NCI-H748 treated with DMSO at 0.1 percent for 48 hours (cell line): ENCODE measurements around the gene ADH7.

Experiments used
- DNase-seq: peaks from one replicate; lab custom pipeline; 2025; lab: John Stamatoyannopoulos, UW

ADH7 gene

DNA sequence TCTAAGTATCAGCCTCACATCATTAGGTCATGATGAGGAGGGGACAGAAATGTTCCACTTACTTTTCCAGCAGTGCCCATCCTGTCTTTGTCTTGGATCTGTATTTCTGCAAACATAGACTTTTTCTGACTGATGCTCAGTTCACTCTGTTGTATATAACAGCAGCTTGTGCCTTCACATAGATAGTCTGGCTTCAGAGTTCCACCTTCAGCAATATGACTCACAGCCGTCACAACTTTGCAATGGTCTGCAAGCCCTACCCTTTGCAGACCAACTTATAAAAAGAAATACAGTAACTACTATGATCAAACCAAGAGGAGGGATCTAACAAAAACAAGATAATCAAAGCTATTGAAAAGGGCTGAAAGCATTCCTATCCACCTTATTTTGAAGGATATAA is at the start of gene ADH7:
ADH7 (minus strand) TSS at position 189 of the 400 bp plus-strand sequence; CDS start at position 80, 109 bp downstream.
- no peak for DNase-seq

DNA sequence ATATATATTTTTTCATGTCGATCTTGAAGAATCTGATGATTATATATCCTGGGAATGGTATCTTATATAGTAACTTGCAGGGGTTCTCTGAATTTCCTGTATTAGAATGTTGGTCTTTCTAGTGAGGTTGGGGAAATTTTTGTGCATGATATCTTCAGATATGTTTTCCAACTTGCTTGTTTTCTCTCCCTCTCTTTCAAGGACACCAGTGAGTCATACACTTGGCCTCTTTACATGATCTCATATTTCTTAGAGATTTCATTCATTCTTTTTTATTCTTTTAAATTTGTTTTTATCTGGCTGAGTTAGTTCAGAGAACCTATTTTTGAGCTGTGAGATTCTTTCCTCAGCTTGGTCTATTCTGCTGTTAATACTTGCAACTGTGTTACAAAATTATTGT is 48.5 kb upstream of the ADH7 start:
- DNase-seq: no peak

- no peak for DNase-seq
Observed at GRCh38 chr4:99473131-99473530, 38.0 kb upstream of the ADH7 start.

GRCh38 chr4:99471896-99472295 is 36.8 kb upstream of the ADH7 start:
- no peak for DNase-seq

DNA sequence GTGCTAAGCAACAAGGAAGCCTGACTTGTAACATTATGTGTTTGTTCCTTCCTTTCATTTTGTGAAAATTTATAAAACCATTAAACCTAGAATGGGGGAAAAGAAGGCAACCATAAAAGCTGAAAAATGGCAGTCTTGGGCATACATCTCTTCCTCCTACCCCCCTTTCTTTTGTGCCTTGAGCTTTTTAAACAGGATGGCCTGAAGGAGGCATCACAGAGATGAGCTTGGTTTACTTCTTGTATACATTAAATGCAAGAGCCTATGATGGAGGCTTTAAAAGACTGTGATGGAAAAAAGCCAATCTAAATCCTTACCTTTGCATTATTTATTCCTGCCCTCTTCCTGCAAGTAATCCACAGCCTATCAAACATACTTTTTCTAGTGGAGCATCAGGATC is 36.2 kb upstream of the ADH7 start:
- DNase-seq: no peak

GRCh38 chr4:99468889-99469288 is 33.7 kb upstream of the ADH7 start:
- no peak for DNase-seq

GRCh38 chr4:99467887-99468286 is 32.7 kb upstream of the ADH7 start:
- no peak for DNase-seq

- DNase-seq: no peak
Observed at GRCh38 chr4:99463566-99463965, 28.4 kb upstream of the ADH7 start.

DNA sequence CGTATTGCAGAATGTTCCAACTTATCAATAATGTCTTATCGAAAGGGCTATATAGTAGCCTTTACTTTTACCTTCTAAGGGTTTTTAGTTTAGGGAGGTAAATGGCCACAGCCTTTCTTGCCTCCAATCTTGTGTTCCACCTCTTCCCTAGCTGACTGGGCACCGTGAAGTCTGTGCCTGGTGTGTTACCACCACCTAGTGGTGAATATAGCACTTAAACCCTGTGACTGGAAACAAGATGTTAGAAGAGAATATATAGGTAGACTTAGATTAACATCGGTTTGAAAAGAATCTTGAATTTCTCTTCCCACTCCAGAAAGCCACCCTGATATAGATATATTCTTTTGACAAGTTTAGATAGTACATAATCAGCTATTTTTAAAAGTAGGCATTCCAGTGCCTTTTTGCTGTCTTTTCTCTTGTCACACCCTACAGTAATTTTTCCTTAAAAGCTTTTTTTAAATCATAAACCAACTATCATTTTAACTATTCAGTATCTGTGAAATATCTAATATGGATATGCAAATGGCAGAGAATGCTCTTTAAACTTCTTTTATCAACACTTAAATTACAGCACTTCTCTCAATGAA is 27.8 kb upstream of the ADH7 start:
- DNase-seq: peak; percentile 26

DNA sequence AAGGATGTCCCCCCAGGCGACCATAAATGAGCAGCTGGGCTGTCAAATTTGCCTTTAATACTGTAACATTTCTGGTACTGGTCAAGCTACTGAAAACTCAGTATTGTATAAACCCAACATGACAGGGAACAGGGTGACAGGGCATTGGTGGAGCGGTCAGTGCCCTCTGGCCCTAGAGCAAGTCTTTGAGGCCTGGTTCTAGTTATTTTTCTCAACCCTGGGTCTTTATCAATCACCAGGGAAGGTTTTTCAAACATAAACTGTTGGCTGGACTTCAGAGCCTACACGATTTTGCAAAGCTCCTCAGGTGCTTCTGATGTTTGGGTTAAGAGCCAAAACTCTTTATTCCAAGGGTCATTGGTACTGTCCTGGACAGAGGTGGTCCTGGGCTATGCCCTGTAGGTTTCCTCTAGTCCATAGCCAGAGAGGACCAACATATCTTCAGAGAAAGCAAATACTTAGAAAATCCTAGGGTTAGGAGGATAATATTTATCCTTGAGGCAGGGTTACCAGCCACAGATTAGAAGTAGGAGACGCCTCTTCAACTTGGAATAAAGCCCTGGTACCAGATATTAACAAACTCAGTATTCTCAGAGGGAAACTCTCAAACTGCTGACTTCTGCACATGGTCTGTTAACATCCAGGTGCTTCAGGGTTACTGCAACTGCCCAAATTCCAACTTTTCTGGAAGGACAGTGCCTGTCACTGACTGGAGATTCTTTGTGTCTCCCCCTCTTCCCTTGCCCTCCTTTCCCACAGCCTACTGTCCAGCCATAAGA is 26.7 kb upstream of the ADH7 start:
- DNase-seq: no peak

DNA sequence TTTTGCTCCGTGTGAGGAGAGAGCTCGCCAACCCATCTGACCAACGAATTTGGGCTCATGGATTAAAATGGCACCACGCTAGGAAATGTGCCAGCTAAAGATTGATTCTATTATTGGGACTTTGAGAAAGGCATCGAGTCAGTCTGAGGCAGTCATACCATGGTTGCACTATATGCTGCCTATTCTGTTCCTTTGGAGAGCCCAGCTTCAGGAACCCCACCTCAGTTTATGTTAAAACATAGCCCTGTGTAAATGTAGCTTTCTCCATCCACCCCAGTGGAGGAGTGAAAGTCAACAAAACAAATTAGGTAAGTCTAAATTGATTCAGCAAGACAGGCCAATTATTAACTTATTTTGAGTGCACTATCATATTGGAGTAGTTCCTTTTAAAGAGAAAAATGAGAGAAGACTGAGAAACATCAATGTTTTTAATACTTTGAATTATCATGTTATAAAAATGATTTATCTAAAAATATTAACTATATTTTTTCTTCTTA is 24.5 kb upstream of the ADH7 start:
- DNase-seq: no peak

DNA sequence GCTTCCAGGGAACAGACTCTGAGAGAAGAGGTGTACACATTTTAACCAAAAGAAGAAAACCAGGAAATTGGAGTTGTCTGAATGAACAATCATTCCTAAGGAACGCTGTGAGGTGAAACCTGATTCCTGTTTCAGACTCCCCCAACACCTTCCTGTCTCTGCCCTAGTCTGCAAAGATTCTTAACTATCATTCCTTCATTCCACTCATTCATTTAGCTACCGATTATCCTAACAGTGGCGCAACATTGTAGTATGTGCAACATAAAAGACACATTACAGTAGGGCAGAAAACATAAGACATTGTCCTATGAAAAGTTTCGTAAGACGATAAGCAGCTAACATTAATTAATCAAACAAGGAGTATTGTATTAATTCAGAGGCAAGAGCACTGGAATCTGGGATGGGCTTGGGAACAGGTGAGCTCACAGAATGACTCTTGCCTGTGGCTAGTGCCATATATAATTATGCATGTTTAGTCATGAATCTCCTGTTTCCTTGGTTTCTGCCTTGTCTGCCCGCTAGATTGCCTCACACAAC is 23.8 kb upstream of the ADH7 start:
- DNase-seq: no peak

DNA sequence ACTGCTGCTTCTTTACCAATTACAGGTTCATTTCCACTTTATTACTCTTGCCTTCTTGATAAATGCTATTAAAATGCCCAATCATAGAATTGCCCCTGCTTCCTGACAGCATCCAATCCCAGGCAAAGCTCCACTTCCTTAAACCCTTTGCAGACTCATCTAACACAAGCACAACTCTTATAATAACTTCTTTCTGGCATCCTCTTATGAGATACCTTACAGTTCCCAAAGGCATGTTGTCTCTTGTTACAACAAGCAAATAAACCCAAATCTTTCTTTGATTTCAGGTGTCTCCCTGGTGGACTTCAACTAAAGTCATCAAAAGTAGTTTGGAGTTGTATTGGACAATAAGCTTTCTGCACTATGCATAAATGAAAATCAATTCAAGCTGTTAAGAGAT is 22.5 kb upstream of the ADH7 start:
- DNase-seq: no peak

GRCh38 chr4:99457270-99457669 is 22.1 kb upstream of the ADH7 start:
- DNase-seq: no peak

DNA sequence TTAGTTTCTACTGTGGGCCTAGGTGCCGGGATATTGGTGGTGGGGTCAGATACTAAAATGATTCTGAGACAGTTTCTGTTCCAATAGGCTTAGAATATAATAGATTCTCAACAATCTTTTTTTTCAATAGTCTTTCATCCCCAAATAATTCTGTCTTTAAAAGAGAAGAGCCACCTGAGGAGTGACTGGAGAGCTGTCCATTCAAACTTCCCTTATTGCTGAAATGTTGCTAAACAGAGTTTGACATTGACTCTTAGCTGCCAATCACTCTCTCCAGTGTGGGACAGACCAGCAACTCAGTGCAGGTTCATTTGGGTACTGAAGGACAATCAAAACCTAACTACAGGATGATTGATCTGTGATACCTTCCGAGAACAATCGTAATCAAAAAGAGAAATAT is 12.4 kb upstream of the ADH7 start:
- DNase-seq: no peak

- no peak for DNase-seq
Observed at GRCh38 chr4:99447079-99447478, 11.9 kb upstream of the ADH7 start.

- DNase-seq: no peak
Observed at GRCh38 chr4:99438405-99438780, 3.3 kb upstream of the ADH7 start.

DNA sequence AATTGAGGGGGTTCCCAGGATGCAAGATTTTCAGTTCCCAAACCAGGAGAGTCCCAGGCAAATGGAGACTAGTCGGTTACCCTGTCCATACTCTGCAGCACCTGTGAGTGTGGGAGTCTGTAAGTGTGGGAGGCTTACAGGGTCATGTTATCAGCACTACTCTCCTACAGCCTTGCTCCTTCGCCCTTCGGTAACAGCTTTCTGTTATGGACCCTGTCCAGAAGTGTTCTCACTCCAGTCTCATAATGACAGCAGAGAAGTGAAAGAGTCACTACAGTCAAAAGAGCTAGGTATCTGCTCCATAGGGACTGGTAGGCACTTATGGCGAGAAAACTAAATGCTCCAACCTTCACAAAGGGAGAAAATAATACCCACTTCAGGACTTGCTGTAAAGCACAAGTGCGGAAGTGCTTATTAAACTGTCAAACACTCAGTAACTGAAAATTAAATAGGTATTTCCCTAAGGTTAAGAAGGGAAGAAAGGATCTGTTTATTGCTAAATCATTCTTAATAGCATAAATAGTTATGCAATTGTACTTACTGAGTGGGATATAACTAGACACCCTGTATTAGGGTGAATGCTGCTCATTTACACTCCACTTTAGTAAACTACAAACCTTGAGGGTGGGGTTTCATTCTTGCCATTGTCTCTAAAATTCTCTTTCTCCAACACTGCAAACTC is 2.7 kb upstream of the ADH7 start:
- no peak for DNase-seq

DNA sequence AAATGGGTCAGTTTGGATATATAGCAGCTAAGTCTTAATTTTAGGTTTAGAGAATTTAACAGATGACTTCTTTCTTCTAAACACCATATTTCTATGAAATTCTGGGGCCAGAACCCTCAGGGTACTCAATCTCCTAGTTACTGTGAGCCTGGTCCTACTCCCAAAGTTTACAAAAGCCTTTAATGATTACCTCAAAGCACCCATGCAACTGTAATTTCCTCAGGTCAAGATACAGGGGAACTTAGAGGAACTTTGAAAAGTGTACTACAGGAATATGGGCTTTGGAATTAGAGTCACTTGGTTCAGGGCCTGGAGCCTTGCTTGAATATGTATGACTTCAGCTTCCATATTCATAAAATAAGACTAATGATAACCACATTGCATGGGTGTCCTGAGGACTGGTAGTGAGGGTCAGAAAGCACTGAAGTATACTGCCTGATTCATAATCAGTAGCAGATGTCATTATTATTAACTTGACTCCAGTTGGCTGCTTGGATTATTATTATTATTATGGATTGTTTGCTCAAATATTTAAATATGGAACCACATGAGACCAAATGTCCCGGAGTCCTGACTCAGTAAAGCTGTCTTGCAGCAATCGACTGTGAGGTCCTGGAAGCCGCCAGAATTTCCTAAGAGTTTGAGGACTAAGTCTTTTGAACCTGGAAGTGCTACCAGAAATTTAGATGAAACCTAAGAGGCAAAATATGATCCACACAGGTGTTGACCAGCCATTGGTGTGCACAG is 2.0 kb upstream of the ADH7 start:
- no peak for DNase-seq

DNA sequence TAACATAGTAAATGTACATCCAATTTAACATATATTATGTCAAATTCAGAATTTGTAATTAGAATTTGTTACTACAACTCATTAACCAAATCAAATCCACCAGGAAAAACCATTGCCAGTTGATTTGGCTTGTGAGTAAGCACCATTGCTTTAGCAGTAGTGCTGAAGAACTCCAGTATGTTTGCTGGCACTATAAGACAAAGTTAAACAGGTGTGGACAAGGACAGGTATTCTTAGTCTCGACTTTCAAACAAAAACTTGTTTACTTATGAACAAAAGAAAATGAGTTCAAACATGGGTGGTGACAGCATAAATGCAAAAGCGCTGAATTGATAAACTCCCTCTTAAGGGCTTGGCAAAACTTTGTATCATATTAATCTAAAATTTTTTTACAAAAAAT is 1.3 kb upstream of the ADH7 start:
- DNase-seq: no peak

- no peak for DNase-seq
Observed at GRCh38 chr4:99430106-99430505, 5.0 kb downstream of the ADH7 start.

DNA sequence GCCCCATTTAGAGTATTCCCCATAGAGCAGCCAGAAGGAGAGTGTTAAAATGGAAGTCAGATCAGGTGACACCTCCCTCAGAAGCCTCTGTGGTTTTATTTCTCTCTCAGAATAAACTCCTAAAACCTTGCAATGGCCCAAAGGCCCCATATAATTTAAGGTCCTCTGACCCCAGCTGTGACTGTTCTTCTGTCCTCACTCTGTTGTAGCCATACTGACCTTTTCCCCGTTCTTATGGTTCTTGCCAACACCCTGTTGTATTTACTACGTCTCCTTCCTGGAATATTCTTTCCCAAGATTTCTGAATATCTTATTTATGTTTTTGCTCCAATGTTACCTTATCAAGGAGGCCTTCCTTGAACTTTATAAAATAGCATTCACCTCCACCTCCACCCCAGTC is 18.0 kb downstream of the ADH7 start:
- DNase-seq: no peak
